ENCODE data around the gene STRN. TPM values are rescaled to one million over a fixed set of nuclear protein-coding genes. Genes with fewer than 3 reads are reported as not detected.

The STRN gene
- total and polyA plus RNA-seq, 10 of the 15 experiments (the other 5 are each of a cell fraction or from before 2014, with no cell fraction given) = 1.00 to 19.2 (median 9.1) TPM

- intact Hi-C loops (cut with micrococcal nuclease; ENCODE audit: unreplicated experiment) = no loop called here
- BruUV-seq (replicated peaks) = no TSS peak
- Histone ChIP-seq H3K27ac (ENCODE audit: control insufficient read depth, insufficient read depth) (no peak overlapping the region), H2AFZ (ENCODE audit: control insufficient read depth, low read depth, low read length) (no peak overlapping the region), H3K79me2 (ENCODE audit: control insufficient read depth, insufficient read depth, low read length) (peaks cover 3% of the 10 kb centered on the region; the same call in 1 of the 2 replicates), H3K27me3 (replicated peaks in 1 of 2; ENCODE audit: control insufficient read depth in 2 of 2, insufficient read depth in 2 of 2, low read length in 1 of 2) (no peaks in the 10 kb centered on the region), H4K20me1 (ENCODE audit: control insufficient read depth, insufficient read depth) (no peaks in the 10 kb centered on the region), H3K9me3 (replicated peaks; ENCODE audit: control insufficient read depth, insufficient read depth, low read length) (no peaks in the 10 kb centered on the region), H3K4me3 (no peak overlapping the region), H3K4me1 (ENCODE audit: control insufficient read depth, insufficient read depth, low read length) (no peaks in the 10 kb centered on the region; the same call in 1 of the 2 replicates), H3K9ac (ENCODE audit: control insufficient read depth, insufficient read depth, low read length) (no peak overlapping the region), H3K36me3 (ENCODE audit: control insufficient read depth in 2 of 2, insufficient read depth in 2 of 2, low read length in 1 of 2) (peaks cover 0 to 4% of the 10 kb centered on the region in 2 experiments; a peak in 2 of 4 replicates), H3K4me2 (ENCODE audit: control insufficient read depth, insufficient read depth) (no peak overlapping the region)
- ChIA-PET POLR2A (no interaction called here), RAD21 (ENCODE audit: unreplicated experiment) (interaction anchor here (1.0 kb wide), 1 partner anchor 44 kb away, joined by 3 read pairs; no protein-coding TSS in a partner anchor), SMC1A (ENCODE audit: uncharacterized antibody, unreplicated experiment) (interaction anchor here (0.6 to 1.5 kb wide), 2 partner anchors 19 to 132 kb away, joined by 3 read pairs; no protein-coding TSS in a partner anchor), CTCF (interaction anchor here (0.6 to 1.6 kb wide), 9 partner anchors 13 to 137 kb away, joined by 3 to 7 read pairs (median 4); no protein-coding TSS in a partner anchor)
- WGBS (ENCODE audit: insufficient coverage, insufficient replicate concordance, low lambda C conversion rate, missing lambda C conversion rate) = 88% methylated on average over 1 of the region's 1 CpG
- in situ Hi-C loops (cut with MboI) = no loop called here
- no peak for DNase-seq (ENCODE audit: low read depth, low spot score)
- FAIRE-seq = no peak
- TF ChIP-seq TBL1XR1 (IDR thresholded peaks at IDR 0.05; ENCODE audit: low read depth, low read length) (no peak), PAX5 (IDR thresholded peaks at IDR 0.05; ENCODE audit: borderline replicate concordance, low read depth, low read length) (no peak), DPF2 (IDR thresholded peaks at IDR 0.05) (no peak), RB1 (IDR thresholded peaks at IDR 0.05; ENCODE audit: borderline replicate concordance) (no peak), SPI1 (IDR thresholded peaks at IDR 0.05; ENCODE audit: borderline replicate concordance, insufficient read depth, low read depth, low read length) (no peak), KAT2A (conservative IDR thresholded peaks at IDR 0.05; ENCODE audit: control insufficient read depth, low read depth, low read length) (no peak), ZBTB11 (CRISPR knock-in tag; IDR thresholded peaks at IDR 0.05) (no peak), NFYA (IDR thresholded peaks at IDR 0.05; ENCODE audit: borderline replicate concordance, low read depth, low read length) (no peak)
- TF ChIP-seq, protein P1, sequence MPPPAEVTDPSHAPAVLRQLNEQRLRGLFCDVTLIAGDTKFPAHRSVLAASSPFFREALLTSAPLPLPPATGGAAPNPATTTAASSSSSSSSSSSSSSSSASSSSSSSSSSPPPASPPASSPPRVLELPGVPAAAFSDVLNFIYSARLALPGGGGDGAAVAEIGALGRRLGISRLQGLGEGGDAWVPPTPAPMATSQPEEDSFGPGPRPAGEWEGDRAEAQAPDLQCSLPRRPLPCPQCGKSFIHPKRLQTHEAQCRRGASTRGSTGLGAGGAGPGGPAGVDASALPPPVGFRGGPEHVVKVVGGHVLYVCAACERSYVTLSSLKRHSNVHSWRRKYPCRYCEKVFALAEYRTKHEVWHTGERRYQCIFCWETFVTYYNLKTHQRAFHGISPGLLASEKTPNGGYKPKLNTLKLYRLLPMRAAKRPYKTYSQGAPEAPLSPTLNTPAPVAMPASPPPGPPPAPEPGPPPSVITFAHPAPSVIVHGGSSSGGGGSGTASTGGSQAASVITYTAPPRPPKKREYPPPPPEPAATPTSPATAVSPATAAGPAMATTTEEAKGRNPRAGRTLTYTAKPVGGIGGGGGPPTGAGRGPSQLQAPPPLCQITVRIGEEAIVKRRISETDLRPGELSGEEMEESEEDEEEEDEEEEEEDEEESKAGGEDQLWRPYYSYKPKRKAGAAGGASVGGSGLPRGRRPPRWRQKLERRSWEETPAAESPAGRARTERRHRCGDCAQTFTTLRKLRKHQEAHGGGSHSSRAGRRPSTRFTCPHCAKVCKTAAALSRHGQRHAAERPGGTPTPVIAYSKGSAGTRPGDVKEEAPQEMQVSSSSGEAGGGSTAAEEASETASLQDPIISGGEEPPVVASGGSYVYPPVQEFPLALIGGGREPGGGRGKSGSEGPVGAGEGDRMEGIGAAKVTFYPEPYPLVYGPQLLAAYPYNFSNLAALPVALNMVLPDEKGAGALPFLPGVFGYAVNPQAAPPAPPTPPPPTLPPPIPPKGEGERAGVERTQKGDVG (CRISPR knock-in tag; IDR thresholded peaks at IDR 0.05) = no peak
- ATAC-seq = no peak
These were observed 50.7 kb downstream of the STRN start for GRCh38 chr2:36915627-36916026.

All from GM12878 (cell line).